Peyer's patch (tissue), 4 donors: Measurements from ENCODE around the gene WWOX. TPM values are rescaled to one million over a fixed set of nuclear protein-coding genes. Genes with fewer than 3 reads are reported as not detected.

Experiments
- DNase-seq, 3 donors: peaks; one replicate each; pipeline ENCODE4 v3.0.0-alpha.2; 2017 to 2019
- H3K27ac ChIP-seq, 4 donors: fragments of 200-600 bp; sonication (generic); one replicate each; pipeline ENCODE4 v1.5.1; 2016 to 2019
- H3K27me3 ChIP-seq, 2 donors: fragments of 200-600 bp; sonication (generic); one replicate each; pipeline ENCODE4 v1.5.1; 2019
- H3K36me3 ChIP-seq, 3 donors: fragments of 200-600 bp; sonication (generic); one replicate each; pipeline ENCODE4 v1.5.1; 2016 to 2019
- H3K4me1 ChIP-seq, 4 donors: fragments of 200-600 bp; sonication (generic); one replicate each; pipeline ENCODE4 v1.5.1; 2016 to 2019
- H3K4me3 ChIP-seq, 4 donors: fragments of 200-600 bp; sonication (generic); 1 replicate in 3 of 4; 2 replicates in 1 of 4; pipeline ENCODE4 v1.5.1; 2016 to 2019; ENCODE audit warnings: mild to moderate bottlenecking in 1 of 4
- H3K9me3 ChIP-seq, 4 donors: fragments of 200-600 bp; sonication (generic); one replicate each; pipeline ENCODE4 v1.5.1; 2016 to 2019; ENCODE audit warnings: mild to moderate bottlenecking in 1 of 4
- CTCF ChIP-seq, 6 experiments: fragments of 450-650 bp in 4 of 6; fragments of 200-600 bp in 2 of 6; sonication (generic) in 1 of 6; IDR thresholded peaks; one replicate each; pipeline ENCODE4 v1.5.1; 2017 to 2019; ENCODE audit warnings: antibody characterized with exemption in 6 of 6, mild to moderate bottlenecking in 3 of 6, moderate library complexity in 1 of 6
- POLR2A ChIP-seq, 2 donors: fragments of 450-650 bp; IDR thresholded peaks; one replicate each; pipeline ENCODE4 v1.5.1; 2017; ENCODE audit warnings: antibody characterized with exemption in 2 of 2, mild to moderate bottlenecking in 2 of 2, moderate library complexity in 2 of 2
- total RNA-seq, 4 donors: library from RNA; depleted of rRNA; stranded (reverse); fragments of >200 nt; gene quantifications; one replicate each; pipeline ENCODE4 v1.1.0, GENCODE V29; 2016

Gene WWOX
- total RNA-seq, 4 donors from 2014 or later: 17.3 to 197 (median 57.5) TPM

- Histone ChIP-seq H3K27ac (no peak overlapping the region), H3K36me3 (no peaks in the 10 kb centered on the region), H3K27me3 (no peaks in the 10 kb centered on the region), H3K4me3 (no peak overlapping the region), H3K9me3 (no peaks in the 10 kb centered on the region), H3K4me1 (no peaks in the 10 kb centered on the region)
- TF ChIP-seq CTCF (IDR thresholded peaks at IDR 0.05): no peak
- TF ChIP-seq POLR2A (IDR thresholded peaks at IDR 0.05): no peak
- DNase-seq: no peak
These were observed 609.9 kb downstream of the WWOX start for GRCh38 chr16:78709137-78709884.

- H3K4me1 ChIP-seq: no peaks in the 10 kb centered on the region
- DNase-seq: no peak
- H3K27me3 ChIP-seq: no peaks in the 10 kb centered on the region
- no peaks in the 10 kb centered on the region for H3K36me3 ChIP-seq
- H3K4me3 ChIP-seq: no peak overlapping the region
- H3K27ac ChIP-seq: no peak overlapping the region
- TF ChIP-seq POLR2A (IDR thresholded peaks at IDR 0.05): no peak
- no peak for TF ChIP-seq CTCF (IDR thresholded peaks at IDR 0.05)
- H3K9me3 ChIP-seq: no peaks in the 10 kb centered on the region
These were observed 615.7 kb downstream of the WWOX start for GRCh38 chr16:78715106-78715505.

- H3K27ac ChIP-seq: no peak overlapping the region
- TF ChIP-seq POLR2A (IDR thresholded peaks at IDR 0.05): no peak
- TF ChIP-seq CTCF (IDR thresholded peaks at IDR 0.05): no peak
- H3K4me1 ChIP-seq: no peaks in the 10 kb centered on the region
- H3K4me3 ChIP-seq: no peak overlapping the region
- no peaks in the 10 kb centered on the region for H3K27me3 ChIP-seq
- no peak for DNase-seq
- H3K36me3 ChIP-seq: no peaks in the 10 kb centered on the region
- no peaks in the 10 kb centered on the region for H3K9me3 ChIP-seq
These were observed 616.2 kb downstream of the WWOX start for GRCh38 chr16:78715673-78716072.

- Histone ChIP-seq H3K4me3 (no peak overlapping the region), H3K27ac (no peak overlapping the region)
- TF ChIP-seq POLR2A (IDR thresholded peaks at IDR 0.05): no peak
- TF ChIP-seq CTCF (IDR thresholded peaks at IDR 0.05): no peak
These were observed 618.7 kb downstream of the WWOX start for GRCh38 chr16:78718141-78718540.

GRCh38 chr16:78720416-78720815 lies 621.0 kb downstream of the WWOX start:
- no peaks in the 10 kb centered on the region for H3K27me3 ChIP-seq
- no peaks in the 10 kb centered on the region for H3K36me3 ChIP-seq
- H3K4me1 ChIP-seq: no peaks in the 10 kb centered on the region
- no peak for DNase-seq
- no peak overlapping the region for H3K4me3 ChIP-seq
- no peak overlapping the region for H3K27ac ChIP-seq
- no peaks in the 10 kb centered on the region for H3K9me3 ChIP-seq
- TF ChIP-seq POLR2A (IDR thresholded peaks at IDR 0.05) (no peak), CTCF (IDR thresholded peaks at IDR 0.05) (no peak)

More at GRCh38 chr16:78718141-78718540, 618.7 kb downstream of the WWOX start:
- H3K4me1 ChIP-seq: no peaks in the 10 kb centered on the region
- no peaks in the 10 kb centered on the region for H3K27me3 ChIP-seq
- no peaks in the 10 kb centered on the region for H3K36me3 ChIP-seq
- no peaks in the 10 kb centered on the region for H3K9me3 ChIP-seq
- no peak for DNase-seq
